K562 (cell line): ENCODE results near the gene EMC6. TPM values are rescaled to one million over a fixed set of nuclear protein-coding genes. Genes with fewer than 3 reads are reported as not detected.
A peak's percentile ranks its signal among the peaks of the same experiment; 100 is the strongest.

Experiments used
- ESRRA ChIP-seq: fragments of 450-650 bp; IDR thresholded peaks from 2 replicates; pipeline ENCODE4 v1.6.1; 2014; ENCODE audit warnings: low read depth, mild to moderate bottlenecking, moderate library complexity, borderline replicate concordance
- LCOR ChIP-seq: sonication (generic); formaldehyde crosslinking; IDR thresholded peaks from 2 replicates; pipeline ENCODE4 v1.8.0; 2022; ENCODE audit warnings: mild to moderate bottlenecking, missing genetic modification reagents
- MITF ChIP-seq: IDR thresholded peaks from 2 replicates; pipeline ENCODE4 v1.6.1; 2014; ENCODE audit warnings: antibody characterized with exemption
- PHF8 ChIP-seq: fragments of 200-600 bp; sonication (generic); IDR thresholded peaks from 2 replicates; pipeline ENCODE4 v1.6.1; 2012; ENCODE audit warnings: mixed run types, mild to moderate bottlenecking, inconsistent platforms, low read length, moderate library complexity, borderline replicate concordance
- POLR3G ChIP-seq: IDR thresholded peaks from 2 replicates; pipeline ENCODE4 v1.6.1; 2011; ENCODE audit not compliant: insufficient read length, insufficient replicate concordance; ENCODE audit errors: extremely low read depth
- PREB ChIP-seq: sonication (generic); formaldehyde crosslinking; IDR thresholded peaks from 2 replicates; pipeline ENCODE4 v1.8.1; 2023; ENCODE audit warnings: mild to moderate bottlenecking, missing genetic modification reagents
- SMAD2 ChIP-seq: fragments of 150-350 bp; IDR thresholded peaks from 2 replicates; pipeline ENCODE4 v1.6.1; 2014; ENCODE audit warnings: low read depth, mild to moderate bottlenecking, low read length
- SMAD4 ChIP-seq: fragments of 250-450 bp; sonication (Bioruptor Pico); conservative IDR thresholded peaks from 2 replicates; pipeline ENCODE4 v1.8.0; 2021; ENCODE audit warnings: inconsistent platforms, mild to moderate bottlenecking, moderate library complexity
- SMARCA5 ChIP-seq: fragments of 450-650 bp; IDR thresholded peaks from 2 replicates; pipeline ENCODE4 v1.6.1; 2016
- TSHZ1 ChIP-seq: fragments of 250-450 bp; sonication (Bioruptor Pico); IDR thresholded peaks from 2 replicates; pipeline ENCODE4 v1.4.0; 2020; ENCODE audit warnings: mild to moderate bottlenecking, moderate library complexity
- YY1 ChIP-seq, 3 experiments: IDR thresholded peaks; 2 replicates each; pipeline ENCODE4 v1.6.1; 2011; ENCODE audit warnings: low read length in 2 of 3, mild to moderate bottlenecking in 2 of 3, moderate library complexity in 2 of 3, borderline replicate concordance in 1 of 3, control low read depth in 1 of 3, low read depth in 1 of 3; ENCODE audit not compliant: insufficient read depth in 3 of 3, insufficient replicate concordance in 2 of 3, control insufficient read depth in 1 of 3, insufficient read length in 1 of 3; ENCODE audit errors: extremely low read depth in 1 of 3
- ZNF217 ChIP-seq: sonication (generic); formaldehyde crosslinking; IDR thresholded peaks from 2 replicates; pipeline ENCODE4 v1.8.0; 2022; ENCODE audit warnings: mild to moderate bottlenecking, missing genetic modification reagents
- ZNF282 ChIP-seq: sonication (generic); formaldehyde crosslinking; IDR thresholded peaks from 2 replicates; pipeline ENCODE4 v1.8.1; 2023; ENCODE audit warnings: missing genetic modification reagents
- ZNF384 ChIP-seq: IDR thresholded peaks from 2 replicates; pipeline ENCODE4 v1.6.1; 2012; ENCODE audit warnings: low read depth, low read length, improper control_type of control experiment
- ZNF583 ChIP-seq: fragments of 250-450 bp; sonication (Bioruptor Pico); IDR thresholded peaks from 2 replicates; pipeline ENCODE4 v1.4.0; 2020
- polyA plus RNA-seq, 8 experiments: library from polyadenylated mRNA; depleted of rRNA in 4 of 8; stranded (reverse) in 5 of 8; unstranded in 3 of 8; fragments of >200 nt; fragmentation: Nextera tagmentation in 2 of 8; fragmentation: Illumina TruSeq in 1 of 8; extraction: Ambion mirVana in 2 of 8; extraction: Trizol in 1 of 8; gene quantifications; 2 replicates each; pipeline versions ENCODE4 v1.2.1 to v1.2.3, GENCODE V29; 2011 to 2014; ENCODE audit warnings: inconsistent platforms in 1 of 8, missing spikeins in 1 of 8
- total RNA-seq, 7 experiments: library from RNA; depleted of rRNA in 6 of 7; stranded (reverse); fragments of >200 nt in 6 of 7; fragmentation: Illumina TruSeq in 2 of 7; extraction: Trizol in 2 of 7; gene quantifications; 2 replicates each; pipeline versions ENCODE4 v1.2.1 to v1.2.3, GENCODE V29; 2011 to 2021; ENCODE audit warnings: low replicate concordance in 1 of 7
- TF ChIP-seq, protein P1 (sequence below): IDR thresholded peaks from 2 replicates; pipeline ENCODE4 v1.6.1; 2012; ENCODE audit warnings: low read depth, low read length, improper control_type of control experiment, borderline replicate concordance
- TF ChIP-seq, protein P2 (sequence below): fragments of 200-800 bp; sonication (Bioruptor generic); IDR thresholded peaks from 2 replicates; pipeline ENCODE4 v1.6.1; 2017; ENCODE audit warnings: missing genetic modification characterization, missing compliant biosample characterization

Gene EMC6
- total and polyA plus RNA-seq, 9 of the 15 experiments (the other 6 are each of a cell fraction or from before 2014, with no cell fraction given): 2.9 to 136 (median 24.9) TPM

DNA sequence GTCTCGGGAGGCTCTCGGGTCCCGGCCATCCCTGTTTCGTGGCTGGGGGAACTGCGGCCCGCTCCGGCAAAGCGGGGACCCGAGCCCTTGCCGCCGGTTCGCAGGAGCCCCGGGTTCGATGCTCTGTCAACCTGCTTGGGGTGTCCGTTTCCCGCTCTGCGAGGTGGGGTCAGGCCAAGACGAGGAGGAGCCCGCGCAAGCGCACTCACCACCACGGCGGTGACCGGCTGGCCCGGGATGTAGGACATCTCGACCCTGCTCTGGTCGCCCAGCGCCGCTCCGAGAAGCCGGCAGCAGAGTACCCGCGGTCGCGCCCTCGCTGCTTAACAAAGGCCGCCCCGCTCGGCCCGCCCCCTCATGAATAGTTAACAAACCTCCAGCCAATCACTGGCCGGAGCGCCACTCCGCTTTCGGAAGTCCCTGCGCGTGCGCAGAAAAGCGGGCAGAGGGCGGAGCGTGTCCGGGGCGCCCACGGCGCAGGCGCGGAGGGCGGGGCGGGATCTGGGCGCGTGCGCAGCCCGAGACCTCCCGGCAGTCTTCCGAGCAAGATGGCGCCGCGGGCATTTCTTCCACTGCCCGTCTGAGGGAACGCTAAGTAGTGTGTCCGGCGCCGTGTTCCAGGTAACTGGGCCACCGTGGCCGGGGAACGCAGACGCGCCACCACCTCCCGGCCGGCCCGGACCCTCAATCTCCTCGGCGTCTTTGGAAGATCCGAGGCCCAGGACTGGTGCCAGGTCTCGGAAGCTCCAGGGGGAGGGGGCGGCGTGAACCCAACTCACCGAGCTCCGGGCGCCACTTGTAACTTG, at the start of gene EMC6, which contains the start of gene TAX1BP3 (continued):
- TF ChIP-seq ZNF282 (no peak), SMARCA5 (no peak), MITF (no peak), YY1 (IDR thresholded peaks at IDR 0.05; ENCODE audit: borderline replicate concordance in 1 of 3, control insufficient read depth in 1 of 3, extremely low read depth in 1 of 3, insufficient read depth in 3 of 3, insufficient read length in 1 of 3, insufficient replicate concordance in 2 of 3, low read depth in 1 of 3, low read length in 2 of 3) (peak; percentile 86 to 96 (median 93)), PHF8 (peak; percentile 86; the same call in 1 of the 2 replicates), ZNF217 (no peak), PREB (CRISPR knock-in tag) (no peak), TSHZ1 (CRISPR knock-in tag) (no peak), POLR3G (no peak), ZNF384 (no peak), SMAD2 (no peak), LCOR (CRISPR knock-in tag) (0 out of 2 replicates have a peak, but pooled peaks have one; percentile 46), ZNF583 (CRISPR knock-in tag) (0 out of 2 replicates have a peak, but pooled peaks have one; percentile 26), ESRRA (no peak), SMAD4 (CRISPR knock-in tag) (peak; percentile 8; the same call in 1 of the 2 replicates)
- TF ChIP-seq, protein P1, sequence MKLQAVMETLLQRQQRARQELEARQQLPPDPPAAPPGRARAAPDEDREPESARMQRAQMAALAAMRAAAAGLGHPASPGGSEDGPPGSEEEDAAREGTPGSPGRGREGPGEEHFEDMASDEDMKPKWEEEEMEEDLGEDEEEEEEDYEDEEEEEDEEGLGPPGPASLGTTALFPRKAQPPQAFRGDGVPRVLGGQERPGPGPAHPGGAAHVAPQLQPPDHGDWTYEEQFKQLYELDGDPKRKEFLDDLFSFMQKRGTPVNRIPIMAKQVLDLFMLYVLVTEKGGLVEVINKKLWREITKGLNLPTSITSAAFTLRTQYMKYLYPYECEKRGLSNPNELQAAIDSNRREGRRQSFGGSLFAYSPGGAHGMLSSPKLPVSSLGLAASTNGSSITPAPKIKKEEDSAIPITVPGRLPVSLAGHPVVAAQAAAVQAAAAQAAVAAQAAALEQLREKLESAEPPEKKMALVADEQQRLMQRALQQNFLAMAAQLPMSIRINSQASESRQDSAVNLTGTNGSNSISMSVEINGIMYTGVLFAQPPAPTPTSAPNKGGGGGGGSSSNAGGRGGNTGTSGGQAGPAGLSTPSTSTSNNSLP: no peak
- TF ChIP-seq, protein P2, sequence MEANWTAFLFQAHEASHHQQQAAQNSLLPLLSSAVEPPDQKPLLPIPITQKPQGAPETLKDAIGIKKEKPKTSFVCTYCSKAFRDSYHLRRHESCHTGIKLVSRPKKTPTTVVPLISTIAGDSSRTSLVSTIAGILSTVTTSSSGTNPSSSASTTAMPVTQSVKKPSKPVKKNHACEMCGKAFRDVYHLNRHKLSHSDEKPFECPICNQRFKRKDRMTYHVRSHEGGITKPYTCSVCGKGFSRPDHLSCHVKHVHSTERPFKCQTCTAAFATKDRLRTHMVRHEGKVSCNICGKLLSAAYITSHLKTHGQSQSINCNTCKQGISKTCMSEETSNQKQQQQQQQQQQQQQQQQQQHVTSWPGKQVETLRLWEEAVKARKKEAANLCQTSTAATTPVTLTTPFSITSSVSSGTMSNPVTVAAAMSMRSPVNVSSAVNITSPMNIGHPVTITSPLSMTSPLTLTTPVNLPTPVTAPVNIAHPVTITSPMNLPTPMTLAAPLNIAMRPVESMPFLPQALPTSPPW: peak; percentile 62
